ENCODE results near the gene ZNRF4.

GRCh38 chr19:5456841-5457200 lies 1.6 kb downstream of the ZNRF4 start:
- TF ChIP-seq, protein P1, sequence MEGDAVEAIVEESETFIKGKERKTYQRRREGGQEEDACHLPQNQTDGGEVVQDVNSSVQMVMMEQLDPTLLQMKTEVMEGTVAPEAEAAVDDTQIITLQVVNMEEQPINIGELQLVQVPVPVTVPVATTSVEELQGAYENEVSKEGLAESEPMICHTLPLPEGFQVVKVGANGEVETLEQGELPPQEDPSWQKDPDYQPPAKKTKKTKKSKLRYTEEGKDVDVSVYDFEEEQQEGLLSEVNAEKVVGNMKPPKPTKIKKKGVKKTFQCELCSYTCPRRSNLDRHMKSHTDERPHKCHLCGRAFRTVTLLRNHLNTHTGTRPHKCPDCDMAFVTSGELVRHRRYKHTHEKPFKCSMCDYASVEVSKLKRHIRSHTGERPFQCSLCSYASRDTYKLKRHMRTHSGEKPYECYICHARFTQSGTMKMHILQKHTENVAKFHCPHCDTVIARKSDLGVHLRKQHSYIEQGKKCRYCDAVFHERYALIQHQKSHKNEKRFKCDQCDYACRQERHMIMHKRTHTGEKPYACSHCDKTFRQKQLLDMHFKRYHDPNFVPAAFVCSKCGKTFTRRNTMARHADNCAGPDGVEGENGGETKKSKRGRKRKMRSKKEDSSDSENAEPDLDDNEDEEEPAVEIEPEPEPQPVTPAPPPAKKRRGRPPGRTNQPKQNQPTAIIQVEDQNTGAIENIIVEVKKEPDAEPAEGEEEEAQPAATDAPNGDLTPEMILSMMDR (IDR thresholded peaks at IDR 0.05; ENCODE audit: insufficient read depth, low read length, poor library complexity, severe bottlenecking), result no peak
- TF ChIP-seq EZH2phosphoT487 (conservative IDR thresholded peaks at IDR 0.05; ENCODE audit: low read length), result no peak

All from SU-DHL-6 (cell line).